Peyer's patch (tissue), 4 donors: ENCODE results near the gene IFNA8. TPM values are rescaled to one million over a fixed set of nuclear protein-coding genes. Genes with fewer than 3 reads are reported as not detected.
A peak's percentile ranks its signal among the peaks of the same experiment; 100 is the strongest.
"Not testable (repeated sequence)": the region's sequence is repeated elsewhere in the genome, so short reads cannot be mapped to it uniquely, and the experiment has no call there.

Experiments
- DNase-seq, 3 donors: peaks; one replicate each; pipeline ENCODE4 v3.0.0-alpha.2; 2017 to 2019
- H3K27ac ChIP-seq, 4 donors: fragments of 200-600 bp; sonication (generic); one replicate each; pipeline ENCODE4 v1.5.1; 2016 to 2019
- H3K27me3 ChIP-seq, 2 donors: fragments of 200-600 bp; sonication (generic); one replicate each; pipeline ENCODE4 v1.5.1; 2019
- H3K36me3 ChIP-seq, 3 donors: fragments of 200-600 bp; sonication (generic); one replicate each; pipeline ENCODE4 v1.5.1; 2016 to 2019
- H3K4me1 ChIP-seq, 4 donors: fragments of 200-600 bp; sonication (generic); one replicate each; pipeline ENCODE4 v1.5.1; 2016 to 2019
- H3K4me3 ChIP-seq, 4 donors: fragments of 200-600 bp; sonication (generic); 1 replicate in 3 of 4; 2 replicates in 1 of 4; pipeline ENCODE4 v1.5.1; 2016 to 2019; ENCODE audit warnings: mild to moderate bottlenecking in 1 of 4
- H3K9me3 ChIP-seq, 4 donors: fragments of 200-600 bp; sonication (generic); one replicate each; pipeline ENCODE4 v1.5.1; 2016 to 2019; ENCODE audit warnings: mild to moderate bottlenecking in 1 of 4
- POLR2A ChIP-seq, 2 donors: fragments of 450-650 bp; IDR thresholded peaks; one replicate each; pipeline ENCODE4 v1.5.1; 2017; ENCODE audit warnings: antibody characterized with exemption in 2 of 2, mild to moderate bottlenecking in 2 of 2, moderate library complexity in 2 of 2
- total RNA-seq, 4 donors: library from RNA; depleted of rRNA; stranded (reverse); fragments of >200 nt; gene quantifications; one replicate each; pipeline ENCODE4 v1.1.0, GENCODE V29; 2016
- TF ChIP-seq, protein P1 (sequence below), 6 experiments: fragments of 450-650 bp in 4 of 6; fragments of 200-600 bp in 2 of 6; sonication (generic) in 1 of 6; IDR thresholded peaks; one replicate each; pipeline ENCODE4 v1.5.1; 2017 to 2019; ENCODE audit warnings: antibody characterized with exemption in 6 of 6, mild to moderate bottlenecking in 3 of 6, moderate library complexity in 1 of 6

IFNA8 gene
- total RNA-seq, 4 donors from 2014 or later = not detected

DNA sequence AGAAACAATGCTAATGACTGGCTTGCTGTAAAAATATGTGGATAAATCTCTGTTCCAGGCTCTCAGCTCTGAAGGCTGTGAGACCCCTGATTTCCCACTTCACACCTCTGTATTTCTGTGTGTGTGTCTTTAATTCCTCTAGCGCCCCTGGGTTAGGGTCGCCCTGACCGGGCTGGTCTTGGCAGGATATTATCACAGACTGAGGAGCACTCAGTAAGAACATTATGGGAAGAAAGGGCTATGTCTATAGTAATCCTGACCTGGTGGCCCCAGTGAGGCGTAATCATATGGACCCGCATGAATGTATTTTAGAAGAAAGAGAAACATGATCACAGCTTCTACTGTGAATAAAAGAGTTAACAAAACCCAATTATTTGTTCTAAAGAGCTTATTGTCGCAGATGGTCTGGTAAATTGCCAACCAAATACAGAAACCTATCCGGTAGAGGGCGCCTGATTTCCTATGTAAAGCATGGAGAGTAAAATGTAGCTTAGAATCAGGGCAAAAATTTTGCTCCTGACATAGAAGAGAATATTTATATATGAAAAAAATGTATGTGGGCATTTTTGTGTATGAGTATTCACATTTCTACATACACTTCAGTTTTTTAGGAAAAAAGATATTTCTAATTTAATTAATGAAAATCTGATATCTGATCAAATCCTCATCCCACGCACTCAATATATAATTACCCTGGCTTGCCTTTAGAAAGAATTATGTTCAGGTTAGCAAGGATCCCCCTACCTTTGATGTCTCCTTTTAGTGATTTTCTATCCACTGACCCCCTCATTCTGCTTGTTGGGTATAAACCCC is 25.5 kb downstream of the IFNA8 start:
- no peak for TF ChIP-seq POLR2A (IDR thresholded peaks at IDR 0.05)
- TF ChIP-seq, protein P1, sequence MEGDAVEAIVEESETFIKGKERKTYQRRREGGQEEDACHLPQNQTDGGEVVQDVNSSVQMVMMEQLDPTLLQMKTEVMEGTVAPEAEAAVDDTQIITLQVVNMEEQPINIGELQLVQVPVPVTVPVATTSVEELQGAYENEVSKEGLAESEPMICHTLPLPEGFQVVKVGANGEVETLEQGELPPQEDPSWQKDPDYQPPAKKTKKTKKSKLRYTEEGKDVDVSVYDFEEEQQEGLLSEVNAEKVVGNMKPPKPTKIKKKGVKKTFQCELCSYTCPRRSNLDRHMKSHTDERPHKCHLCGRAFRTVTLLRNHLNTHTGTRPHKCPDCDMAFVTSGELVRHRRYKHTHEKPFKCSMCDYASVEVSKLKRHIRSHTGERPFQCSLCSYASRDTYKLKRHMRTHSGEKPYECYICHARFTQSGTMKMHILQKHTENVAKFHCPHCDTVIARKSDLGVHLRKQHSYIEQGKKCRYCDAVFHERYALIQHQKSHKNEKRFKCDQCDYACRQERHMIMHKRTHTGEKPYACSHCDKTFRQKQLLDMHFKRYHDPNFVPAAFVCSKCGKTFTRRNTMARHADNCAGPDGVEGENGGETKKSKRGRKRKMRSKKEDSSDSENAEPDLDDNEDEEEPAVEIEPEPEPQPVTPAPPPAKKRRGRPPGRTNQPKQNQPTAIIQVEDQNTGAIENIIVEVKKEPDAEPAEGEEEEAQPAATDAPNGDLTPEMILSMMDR (IDR thresholded peaks at IDR 0.05) = peak in 4 of 6 experiments; percentile 47 to 59 (median 52)
- peak in 2 of 3 donors; percentile 52 to 75 for DNase-seq
- H3K27me3 ChIP-seq = no peaks in the 10 kb centered on the region
- H3K27ac ChIP-seq = no peak overlapping the region
- no peaks in the 10 kb centered on the region for H3K36me3 ChIP-seq
- H3K9me3 ChIP-seq = no peaks in the 10 kb centered on the region
- H3K4me3 ChIP-seq = no peak overlapping the region
- H3K4me1 ChIP-seq = no peaks in the 10 kb centered on the region

DNA sequence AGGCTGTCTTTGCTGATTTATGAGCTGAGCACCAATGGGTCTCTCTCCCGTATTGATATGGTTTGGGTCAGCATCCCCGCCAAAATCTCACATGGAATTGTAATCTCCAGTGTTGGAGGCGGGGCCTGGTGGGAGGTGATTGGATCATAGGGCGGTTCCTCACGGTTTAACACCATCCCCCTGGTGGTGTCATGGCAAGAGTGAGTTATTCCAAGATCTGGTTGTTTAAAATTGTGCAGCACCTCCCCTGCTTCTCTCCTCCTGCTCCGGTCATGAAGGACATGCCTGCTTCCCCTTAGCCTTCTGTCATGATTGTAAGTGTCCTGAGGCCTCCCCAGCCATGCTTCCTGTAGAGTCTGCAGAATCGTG is 26.1 kb downstream of the IFNA8 start:
- not testable (repeated sequence) for H3K4me1 ChIP-seq, DNase-seq, H3K9me3 ChIP-seq, H3K27me3 ChIP-seq, H3K27ac ChIP-seq, H3K4me3 ChIP-seq, H3K36me3 ChIP-seq

DNA sequence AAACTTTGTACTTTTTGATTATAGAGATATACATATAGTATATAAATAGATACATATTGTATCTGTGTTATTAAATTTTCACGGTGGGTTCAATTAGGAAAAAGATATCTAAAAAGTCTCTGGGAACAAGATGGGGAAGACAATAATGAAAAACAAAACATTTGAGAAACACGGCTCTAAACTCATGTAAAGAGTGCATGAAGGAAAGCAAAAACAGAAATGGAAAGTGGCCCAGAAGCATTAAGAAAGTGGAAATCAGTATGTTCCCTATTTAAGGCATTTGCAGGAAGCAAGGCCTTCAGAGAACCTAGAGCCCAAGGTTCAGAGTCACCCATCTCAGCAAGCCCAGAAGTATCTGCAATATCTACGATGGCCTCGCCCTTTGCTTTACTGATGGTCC is 31.2 kb downstream of the IFNA8 start, which contains the start of gene IFNA1:
Gene IFNA1, plus strand, starts transcription at position 301 of the 400 bp plus-strand sequence. Its CDS starts 69 bp downstream, at position 370.
- Histone ChIP-seq H3K27me3 (no peaks in the 10 kb centered on the region), H3K9me3 (no peaks in the 10 kb centered on the region), H3K36me3 (no peaks in the 10 kb centered on the region), H3K27ac (no peak within 1 kb of the TSS), H3K4me3 (no peak within 1 kb of the TSS), H3K4me1 (no peaks in the 10 kb centered on the region)
- DNase-seq = no peak
- TF ChIP-seq, protein P1 (IDR thresholded peaks at IDR 0.05) = no peak

DNA sequence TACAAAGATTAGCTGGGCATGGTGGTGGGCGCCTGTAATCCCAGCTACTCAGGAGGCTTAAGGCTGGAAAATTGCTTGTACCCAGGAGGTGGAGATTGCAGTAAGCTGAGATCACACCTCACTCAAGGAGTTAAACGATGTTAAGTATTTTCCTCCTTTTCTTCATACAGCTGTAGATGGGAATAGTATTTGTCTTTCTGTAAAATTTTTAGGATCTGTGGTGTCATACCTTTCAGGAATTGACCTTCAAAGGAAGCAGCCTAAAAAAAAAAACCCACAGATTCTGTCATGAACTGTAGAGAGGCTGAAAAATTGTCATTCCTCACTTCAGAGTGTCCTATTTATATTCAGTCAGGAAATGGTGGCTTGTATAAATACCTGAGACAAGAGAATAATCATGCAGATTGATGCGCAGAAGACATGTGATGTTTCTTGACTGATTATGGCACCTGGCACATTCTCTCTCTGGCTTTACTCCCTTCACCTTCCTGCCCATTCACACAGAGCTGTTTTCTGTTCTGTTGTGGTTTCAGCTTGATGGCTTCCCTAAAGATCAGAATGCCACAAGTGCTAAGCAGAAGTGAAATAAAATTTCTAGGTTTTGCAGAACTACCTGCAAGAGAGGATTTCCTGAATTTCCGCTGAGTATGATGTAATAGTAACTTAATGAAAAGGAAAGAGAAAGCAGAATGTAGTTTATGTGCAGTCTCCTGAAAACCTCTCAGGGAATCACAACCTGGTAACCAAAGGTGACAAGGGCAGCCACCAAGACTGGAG is 35.1 kb downstream of the IFNA8 start:
- no peak for DNase-seq

DNA sequence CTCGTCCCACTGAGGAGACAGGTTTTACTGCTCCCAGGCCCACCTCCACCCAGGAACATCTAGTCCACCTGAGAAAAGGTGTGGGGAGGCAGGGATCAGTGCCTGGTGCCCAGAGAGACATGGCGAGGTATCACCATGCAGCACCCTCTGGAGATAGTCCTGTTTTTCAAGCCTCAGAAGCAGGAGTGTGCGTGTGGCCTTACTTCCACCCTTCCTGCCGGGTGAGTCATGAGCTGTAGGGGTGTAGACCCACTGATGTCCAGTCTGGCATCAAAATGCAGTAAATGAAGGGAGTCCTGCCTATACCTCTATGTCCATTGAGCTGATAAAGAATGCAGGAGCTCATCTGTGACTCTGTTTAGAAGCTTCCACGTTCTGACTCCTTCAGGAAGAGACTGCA is 40.4 kb downstream of the IFNA8 start:
- H3K4me1 ChIP-seq, H3K27ac ChIP-seq, H3K27me3 ChIP-seq, H3K36me3 ChIP-seq, H3K9me3 ChIP-seq, DNase-seq, H3K4me3 ChIP-seq: not testable (repeated sequence)

More for the DNA sequence above, 35.1 kb downstream of the IFNA8 start:
- Histone ChIP-seq H3K4me1 (no peaks in the 10 kb centered on the region), H3K27me3 (no peaks in the 10 kb centered on the region), H3K4me3 (no peak overlapping the region), H3K27ac (no peak overlapping the region), H3K36me3 (no peaks in the 10 kb centered on the region), H3K9me3 (no peaks in the 10 kb centered on the region)
- no peak for TF ChIP-seq POLR2A (IDR thresholded peaks at IDR 0.05)
- TF ChIP-seq, protein P1 (IDR thresholded peaks at IDR 0.05) = no peak

DNA sequence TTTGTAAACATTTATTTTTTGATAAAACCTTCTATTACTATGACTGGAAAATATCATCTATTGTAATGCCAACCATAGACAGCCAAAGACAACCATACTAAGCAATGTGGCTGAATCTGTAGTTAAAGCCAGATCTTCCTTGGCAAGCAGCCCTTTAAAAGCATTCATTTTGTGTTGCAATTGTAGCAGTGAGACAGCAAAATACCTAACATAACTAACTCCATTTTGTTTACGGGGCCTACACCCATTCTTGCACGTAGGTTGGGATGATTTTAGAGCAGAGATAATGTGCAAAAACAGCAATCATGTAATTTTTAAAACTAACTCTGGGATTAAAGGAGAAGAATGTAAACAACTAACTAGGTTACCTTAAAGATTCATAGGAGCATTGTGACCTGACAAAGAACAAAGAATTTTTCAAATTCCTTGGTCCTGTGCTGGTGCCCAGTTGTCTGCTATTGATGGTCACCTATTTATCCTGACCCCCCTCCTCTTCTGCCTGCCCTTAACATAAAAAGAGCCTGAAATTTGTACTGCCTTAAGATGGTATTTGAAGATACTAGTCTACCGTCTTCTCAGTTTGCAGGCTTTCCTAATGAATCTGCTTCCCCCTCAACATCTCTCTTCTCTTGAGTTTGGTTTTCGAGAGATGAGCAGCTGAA is 41.9 kb downstream of the IFNA8 start:
- Histone ChIP-seq H3K4me1 (no peaks in the 10 kb centered on the region), H3K27ac (no peak overlapping the region), H3K4me3 (no peak overlapping the region), H3K27me3 (no peaks in the 10 kb centered on the region), H3K36me3 (no peaks in the 10 kb centered on the region), H3K9me3 (no peaks in the 10 kb centered on the region)
- no peak for TF ChIP-seq POLR2A (IDR thresholded peaks at IDR 0.05)
- TF ChIP-seq, protein P1 (IDR thresholded peaks at IDR 0.05) = no peak
- DNase-seq = no peak
